ENCODE measurements around the gene PPP1CC.
A peak's percentile ranks its signal among the peaks of the same experiment; 100 is the strongest.

The PPP1CC gene

DNA sequence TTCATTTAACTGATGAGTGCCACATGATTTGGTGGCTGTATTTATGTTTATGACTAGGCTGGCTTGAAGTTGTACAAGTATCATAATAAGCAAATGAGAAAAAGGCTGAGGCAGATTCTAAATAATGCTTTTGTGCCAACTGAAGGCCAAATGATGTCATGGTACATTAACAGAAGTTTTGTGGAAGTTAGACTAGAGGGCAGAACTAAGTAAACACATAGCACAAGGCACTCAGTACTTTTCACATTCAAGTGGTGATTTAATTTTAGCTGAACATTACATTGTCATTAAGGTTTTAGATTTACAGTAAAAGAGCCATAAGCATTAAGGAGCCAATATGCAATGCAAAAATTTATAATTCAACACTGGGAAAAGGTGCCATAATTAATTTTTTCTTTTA lies 21.1 kb downstream of the PPP1CC start:
- DNase-seq: no peak

DNA sequence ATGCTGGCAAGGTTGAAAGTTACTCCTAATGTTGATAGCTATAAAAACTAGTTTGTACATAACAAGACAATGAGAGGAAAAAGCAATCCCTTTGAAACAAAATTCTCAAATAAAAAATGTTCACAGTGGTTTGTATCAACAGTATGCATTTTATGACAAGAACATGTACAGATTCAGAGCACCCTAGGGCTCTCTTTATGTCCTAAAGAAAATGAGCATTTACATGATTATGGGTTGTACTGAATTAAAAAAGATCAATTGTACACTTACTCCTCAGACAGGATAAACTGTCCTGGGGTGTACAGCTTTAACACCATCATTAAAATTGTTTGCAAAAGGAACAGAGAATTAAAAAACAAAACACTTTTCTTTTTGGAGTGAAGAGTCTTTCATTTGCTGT lies 22.2 kb downstream of the PPP1CC start:
- no peak for DNase-seq

DNA sequence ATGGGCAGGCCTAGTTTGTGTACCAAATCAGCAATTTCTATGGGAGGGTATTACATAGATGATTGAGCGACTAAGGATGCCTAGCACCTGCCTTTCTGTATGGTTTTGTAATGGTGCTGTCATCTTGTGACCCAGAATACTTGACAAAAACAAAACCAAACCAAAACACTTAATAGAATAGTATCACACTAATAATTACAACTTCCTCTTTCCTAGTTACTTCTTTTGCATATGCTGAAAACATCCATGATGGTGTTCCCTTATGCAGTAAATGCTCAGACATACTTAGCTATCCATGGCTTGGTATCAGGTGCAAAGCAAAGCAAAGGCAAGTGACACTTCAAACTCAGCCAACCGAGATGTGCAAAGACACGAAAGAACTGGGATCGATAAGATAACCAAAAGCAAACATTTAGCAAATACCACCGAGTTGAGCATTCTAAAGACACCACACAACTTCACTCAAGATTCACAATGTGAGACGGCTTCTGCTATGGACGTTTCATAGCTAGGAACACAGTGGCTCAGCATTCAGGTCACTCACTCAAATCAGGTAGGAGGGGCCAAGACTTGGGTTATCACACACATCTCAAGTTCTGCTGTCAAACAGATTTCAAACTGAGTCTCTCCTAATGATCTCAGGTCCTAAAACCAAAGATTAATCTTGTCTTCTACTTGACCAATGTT lies 24.3 kb downstream of the PPP1CC start:
- DNase-seq: no peak

DNA sequence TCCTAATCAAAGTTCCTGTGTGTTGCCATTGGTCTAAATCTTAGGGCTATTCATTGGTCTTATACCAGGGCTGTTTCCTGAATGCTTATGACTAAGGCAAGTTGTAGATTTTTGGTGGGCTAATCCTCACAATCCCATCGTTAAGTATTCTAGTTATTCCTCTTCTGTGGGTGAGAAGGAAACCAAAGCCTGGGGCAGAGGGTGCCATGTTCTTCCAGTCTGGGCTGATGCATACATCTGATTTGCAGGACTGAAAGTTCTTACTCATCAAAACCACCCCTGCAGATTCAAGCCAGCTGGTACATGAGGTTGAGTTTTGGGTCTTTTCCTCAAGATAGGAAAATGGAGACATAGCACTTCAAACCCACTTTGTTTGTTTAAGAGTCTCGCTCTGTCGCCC lies 25.7 kb downstream of the PPP1CC start:
- DNase-seq: no peak

DNA sequence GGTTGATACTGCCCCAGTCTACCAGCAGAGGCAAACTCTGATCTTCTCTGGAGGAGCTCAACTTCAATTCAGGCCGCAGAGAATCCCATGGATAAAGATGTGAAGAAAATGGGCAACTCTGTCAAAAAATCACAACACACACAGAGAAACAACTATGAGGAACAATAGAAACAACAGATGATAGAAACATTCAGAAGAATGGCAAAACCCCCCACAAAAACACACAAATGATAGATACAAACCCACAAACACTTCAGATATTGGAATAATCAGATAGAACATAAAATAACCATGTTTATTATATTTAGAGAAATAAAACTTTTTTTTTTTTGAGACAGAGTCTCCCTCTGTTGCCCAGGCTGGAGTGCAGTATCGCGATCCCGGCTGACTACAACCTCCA lies 33.8 kb downstream of the PPP1CC start:
- no peak for DNase-seq

DNA sequence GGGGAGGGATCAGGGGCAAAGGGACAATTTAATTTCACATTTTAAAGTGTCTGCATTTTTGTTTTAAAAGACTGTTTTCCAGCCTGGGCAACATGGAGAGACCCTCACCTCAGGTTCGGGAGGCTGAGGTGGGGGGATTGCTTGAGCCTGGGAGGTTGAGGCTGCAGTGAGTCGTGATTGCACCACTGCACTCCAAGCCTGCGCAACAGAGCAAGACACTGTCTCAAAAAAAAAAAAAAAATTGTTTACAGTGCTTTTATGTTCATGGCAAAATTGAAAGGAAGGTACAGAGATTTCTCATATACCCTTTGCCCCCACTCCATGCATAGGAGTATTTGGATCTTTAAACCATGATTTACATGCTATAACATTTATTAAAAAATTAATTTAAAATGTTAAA lies 37.4 kb downstream of the PPP1CC start:
- no peak for DNase-seq

DNA sequence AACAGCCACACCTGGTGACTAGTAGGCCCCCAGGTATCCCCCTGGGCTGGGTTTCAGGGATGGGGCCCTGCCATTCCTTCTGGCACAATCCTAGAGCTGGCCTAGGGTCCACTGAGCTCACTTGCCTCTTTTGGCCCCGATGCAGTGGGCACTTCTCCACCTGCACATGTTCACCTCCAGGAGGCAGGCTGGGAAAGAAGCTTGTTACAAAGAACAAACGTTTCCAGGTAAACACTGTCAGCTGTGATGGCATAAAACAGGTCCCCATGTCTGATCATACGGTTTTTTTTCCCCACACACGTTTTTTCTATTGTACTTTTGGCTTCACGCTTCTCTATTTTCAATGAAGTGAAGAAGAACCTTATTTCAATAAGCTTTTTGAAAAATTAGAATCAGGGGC lies 37.9 kb downstream of the PPP1CC start:
- DNase-seq: no peak

DNA sequence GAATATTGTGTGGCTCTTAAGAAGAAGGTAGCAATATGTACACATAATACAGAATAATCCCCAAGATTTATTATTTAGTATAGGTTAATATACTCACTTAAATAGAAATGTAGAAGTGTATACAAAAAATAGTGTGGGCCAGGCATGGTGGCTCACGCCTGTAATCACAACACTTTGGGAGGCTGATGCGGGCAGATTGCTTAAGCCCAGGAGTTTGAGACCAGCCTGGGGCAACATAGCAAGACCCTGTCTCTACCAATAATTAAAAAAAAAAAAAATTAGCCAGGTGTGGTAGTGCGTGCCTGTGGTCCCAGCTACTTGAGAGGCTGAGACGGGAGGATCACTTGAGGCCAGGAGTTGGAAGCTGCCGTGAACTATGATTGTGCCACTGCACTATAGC lies 38.5 kb downstream of the PPP1CC start:
- no peak for DNase-seq

DNA sequence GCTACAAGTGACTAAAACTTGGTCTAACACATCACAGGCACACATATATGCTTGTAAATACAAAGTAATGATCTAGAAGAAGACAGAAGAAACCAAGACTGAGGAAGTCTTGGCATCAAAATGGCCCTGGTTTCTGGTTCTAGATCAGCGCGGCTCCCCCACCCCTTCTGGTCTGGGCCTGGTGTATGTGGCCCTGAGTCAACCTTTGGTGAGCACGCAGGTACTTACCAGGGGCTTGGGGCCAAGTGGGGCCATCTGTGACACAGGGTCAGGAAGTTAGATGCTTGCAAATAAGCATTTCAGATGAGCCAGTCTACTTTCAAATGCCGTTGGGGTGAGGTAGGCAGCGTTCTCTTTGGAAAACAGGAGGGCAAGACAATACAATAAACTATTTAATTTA lies 40.6 kb downstream of the PPP1CC start:
- DNase-seq: no peak

DNA sequence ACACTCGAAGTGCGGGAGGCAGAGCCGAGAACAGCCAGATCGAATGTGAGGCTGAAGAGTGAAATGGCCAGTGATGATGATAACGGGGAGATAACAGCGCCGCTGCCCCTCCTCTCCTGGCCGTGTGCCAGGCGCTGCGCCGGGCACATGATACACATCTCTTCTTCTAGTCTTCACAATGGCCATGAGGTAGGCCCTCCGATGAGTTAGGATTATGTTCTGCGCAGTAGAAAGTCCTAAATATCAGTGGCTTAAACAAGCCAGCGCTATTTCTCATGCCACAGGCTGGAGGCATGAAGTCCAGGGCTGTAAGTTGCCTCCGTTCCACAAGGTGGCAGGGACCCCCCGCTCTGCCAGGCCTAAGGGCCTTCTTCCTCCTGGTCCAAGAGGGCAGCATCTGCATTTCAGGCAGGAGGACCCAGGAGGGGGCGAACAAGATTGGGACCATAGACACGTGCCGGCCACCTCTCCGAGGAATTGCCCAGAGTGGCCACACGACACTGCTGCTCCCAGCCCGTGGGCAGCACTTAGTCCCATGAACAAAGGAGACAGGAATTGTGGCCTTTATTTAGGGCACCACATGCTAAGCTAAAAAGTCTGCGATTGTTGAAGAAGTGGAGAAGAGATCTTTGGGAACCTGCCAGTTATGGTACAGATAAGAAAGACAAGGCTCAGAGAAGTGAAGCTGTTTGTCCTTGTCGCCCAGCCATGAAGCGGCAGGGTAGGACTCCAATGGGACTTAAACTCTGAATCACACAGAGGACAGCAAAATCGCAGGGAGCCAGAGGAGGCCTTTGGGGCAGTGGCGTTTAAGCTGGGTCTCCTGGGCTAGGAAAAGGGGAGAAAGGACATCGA lies 42.9 kb downstream of the PPP1CC start:
- DNase-seq: no peak

DNA sequence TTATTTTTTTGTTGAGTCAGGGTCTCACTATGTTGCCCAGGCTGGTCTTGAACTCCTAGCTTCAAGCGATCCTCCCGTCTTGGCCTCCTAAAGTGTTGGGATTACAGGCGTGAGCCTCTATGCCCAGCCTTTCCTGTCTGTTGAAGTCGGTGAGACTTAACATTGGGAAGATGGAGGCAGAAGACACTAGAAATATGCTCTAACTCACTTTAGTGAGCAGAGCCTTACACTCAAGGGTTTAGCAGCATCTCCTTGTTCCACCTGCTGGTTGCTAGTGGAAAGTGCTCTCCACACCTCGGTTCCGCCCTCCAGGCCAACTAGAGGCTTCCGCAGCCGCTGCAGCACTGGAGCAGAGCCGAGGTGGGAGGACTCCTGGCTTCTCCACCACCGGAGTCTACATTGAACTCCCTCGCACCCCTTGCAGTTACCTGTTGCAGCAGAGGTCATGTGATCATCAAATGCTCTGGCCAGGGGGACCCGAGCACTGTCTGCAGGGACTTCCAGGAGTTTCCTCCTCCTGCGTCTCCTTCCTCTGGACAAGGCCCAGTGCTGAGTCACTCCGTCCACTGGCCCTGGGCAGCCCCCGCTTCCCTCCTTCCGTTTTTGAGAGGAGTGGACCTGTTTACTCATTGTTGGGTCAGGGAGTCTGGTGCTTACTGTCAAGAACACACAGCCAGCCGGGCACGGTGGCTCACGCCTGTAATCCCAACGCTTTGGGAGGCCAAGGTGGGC lies 44.4 kb downstream of the PPP1CC start:
- no peak for DNase-seq

DNA sequence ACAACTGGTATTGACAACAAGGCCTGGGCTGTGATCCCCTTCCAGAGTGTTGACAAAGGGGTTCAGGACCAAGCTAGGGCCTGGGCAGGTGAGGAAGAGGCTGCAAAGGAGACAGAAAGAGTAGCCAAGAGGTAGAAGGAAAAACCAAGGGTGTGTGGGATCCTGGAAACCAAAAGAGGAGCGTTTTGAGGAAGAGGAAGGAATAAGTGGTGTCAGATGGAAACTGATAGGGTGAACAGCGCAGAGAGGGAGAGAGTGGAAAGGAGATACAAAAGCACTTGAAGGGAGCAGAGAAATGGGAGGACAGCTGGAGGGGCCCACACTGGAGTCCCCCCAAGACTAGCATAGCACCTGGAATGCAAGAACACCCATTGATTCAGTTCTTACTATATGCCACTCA lies 45.5 kb downstream of the PPP1CC start:
- no peak for DNase-seq

DNA sequence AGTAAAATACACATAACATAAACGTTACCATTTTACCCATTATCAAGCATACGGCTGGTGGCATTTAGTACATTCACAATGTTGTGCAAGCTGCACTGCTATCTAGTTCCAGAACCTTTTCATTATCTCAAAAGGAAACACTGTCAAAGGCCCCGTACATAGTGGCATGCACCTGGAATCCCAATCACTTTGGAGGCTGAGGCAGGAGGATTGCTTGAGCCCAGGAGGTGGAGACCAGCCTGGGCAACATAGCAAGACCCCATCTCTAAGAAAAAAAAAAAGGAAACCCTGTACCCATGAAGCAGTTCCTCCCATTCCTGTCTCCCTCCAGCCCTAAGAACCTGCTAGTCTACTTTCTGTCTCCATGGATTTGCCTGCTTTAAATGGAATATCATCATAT lies 46.4 kb downstream of the PPP1CC start:
- no peak for DNase-seq

DNA sequence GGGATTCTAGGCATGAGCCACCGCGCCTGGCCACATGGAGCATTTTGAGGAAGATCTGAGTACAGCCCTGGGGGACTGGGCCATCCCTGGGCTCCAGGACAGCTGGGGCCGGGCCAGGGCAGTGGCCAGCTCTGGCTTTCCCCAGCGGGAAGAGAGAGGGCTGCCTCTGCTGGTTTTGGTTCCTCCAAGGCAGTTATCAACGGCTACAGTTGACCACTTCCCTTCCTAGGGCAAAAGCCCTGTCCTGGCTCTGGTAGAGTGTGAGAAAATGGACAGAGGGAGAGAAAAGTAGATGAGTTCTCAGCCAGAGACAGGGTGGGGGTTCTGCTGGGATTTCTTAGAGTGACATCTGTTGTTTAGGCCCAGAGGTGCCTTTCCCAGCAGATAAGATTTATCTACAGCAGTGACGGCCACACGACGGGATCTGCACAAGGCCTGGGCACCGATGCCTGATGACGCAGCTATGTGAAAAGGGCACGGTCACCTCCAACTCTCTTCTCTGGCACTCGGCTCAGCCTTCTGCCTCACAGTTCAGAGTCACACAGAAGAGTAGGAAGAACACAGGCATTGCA lies 48.3 kb downstream of the PPP1CC start:
- DNase-seq: no peak

DNA sequence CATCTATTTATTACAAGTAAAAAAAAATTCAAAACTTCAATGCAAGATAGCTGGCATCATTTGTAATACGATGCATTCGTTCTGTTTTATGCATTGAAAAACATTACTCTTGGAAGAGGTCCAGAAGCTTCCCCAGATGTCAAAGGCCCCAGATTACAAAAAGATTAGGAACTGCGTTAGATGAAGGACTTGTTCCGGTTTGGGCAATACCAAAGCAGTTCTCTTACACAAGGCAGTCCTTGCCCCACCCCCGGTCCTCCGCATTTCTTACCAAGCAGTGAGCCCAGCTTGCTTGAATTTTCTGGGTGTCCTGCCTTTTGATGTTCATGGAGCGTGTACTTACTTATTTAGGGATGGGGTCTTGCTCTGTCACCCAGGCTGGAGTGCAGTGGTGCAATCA lies 49.0 kb downstream of the PPP1CC start:
- peak; percentile 81 for DNase-seq

DNA sequence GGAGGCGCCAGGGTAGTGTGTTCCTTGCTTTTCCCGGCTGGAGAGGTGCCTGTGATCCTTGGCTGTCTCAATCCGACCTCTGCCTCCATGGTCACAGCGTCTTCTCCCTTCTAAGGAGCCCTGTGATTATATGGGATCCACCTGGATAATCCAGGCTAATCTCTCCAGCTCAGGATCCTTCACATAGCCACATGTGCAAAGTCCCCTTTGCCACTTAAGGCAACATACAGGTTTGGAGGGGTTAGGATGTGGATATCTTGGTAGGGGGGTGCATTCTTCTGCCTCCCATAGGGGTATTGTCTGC lies 52.6 kb downstream of the PPP1CC start:
- DNase-seq: no peak

DNA sequence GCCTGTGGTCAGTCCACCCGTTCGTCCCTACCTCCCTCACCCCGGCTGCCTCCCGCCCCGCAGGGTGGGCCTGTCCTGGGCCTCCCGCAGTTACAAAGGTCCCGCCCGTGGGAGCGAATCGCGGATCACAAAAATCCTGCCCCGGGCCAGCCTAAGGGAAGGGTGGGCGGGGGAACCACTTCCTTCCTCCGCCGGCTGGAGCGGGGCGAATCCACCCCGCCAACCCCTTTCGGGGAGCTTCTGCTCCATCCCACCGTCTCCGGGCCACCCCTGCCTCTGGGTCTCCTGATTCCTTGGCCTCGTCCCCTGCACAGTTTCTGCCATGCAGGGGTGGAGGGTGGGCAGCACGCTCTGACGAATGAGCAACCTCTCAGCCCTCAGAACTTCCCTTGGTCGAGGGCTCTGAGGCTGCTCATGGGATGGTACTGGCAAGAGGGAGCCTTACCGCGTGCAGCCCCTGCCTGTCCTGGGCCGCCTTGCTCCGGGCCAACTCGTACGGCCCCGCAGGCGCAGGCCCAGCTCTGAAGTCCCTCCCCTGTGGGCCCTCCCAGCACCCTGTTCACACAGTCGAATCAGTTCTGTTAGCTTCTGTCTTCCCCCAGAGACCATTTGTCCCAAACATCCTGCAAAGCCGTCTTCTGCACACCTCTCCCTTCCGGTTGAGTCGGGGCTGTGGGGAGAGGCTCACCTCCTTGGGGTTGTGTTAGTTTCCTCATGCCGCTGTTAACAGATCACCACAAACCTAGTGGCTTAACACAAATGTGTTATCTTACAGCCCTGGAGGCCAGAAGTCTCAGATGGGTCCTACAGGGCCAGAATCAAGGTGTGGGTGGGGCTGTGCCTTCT lies 53.2 kb downstream of the PPP1CC start:
- no peak for DNase-seq

DNA sequence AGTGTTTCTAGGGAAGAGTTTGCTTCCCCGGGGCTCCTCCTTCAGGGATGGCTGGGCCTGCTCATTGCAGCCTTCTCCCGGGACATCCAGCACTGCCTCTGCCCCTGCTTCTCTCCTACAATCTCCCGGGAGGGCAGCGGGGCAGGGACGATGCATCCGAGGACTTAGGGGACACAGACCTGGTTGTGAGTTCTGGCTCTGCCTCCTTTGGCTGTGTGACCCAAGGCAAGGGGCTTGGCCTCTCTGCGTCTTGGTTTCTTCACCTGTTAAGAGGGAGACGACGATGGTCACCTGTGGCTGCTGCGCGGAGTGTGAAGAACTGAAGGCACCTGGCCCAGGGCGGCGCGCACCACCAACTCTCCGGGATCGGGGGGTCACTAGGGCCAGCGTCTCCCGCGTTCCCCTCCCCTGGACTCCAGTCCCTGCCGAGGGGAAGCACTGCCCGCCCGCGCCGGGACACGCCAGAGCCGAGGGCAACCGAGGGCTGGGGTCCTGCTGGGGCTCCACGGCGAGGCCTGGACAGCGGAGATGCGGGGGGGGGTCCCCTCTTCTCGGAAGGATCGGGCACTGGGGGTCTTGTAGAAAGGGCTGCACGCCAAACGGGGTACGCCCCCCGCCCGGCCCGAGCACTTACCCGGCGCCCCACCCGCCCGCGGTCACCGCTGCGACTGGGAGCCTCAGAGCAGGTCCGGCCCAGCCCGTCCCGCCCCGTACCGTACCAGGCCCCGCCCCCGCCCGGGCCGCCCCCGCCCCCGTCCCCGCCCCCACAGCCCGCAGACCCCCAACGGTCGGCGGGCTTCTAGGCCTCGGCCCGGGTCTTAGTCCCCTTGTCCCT lies 54.0 kb downstream of the PPP1CC start, which contains the start of gene HVCN1:
HVCN1 (minus strand) TSS at position 670 of the 835 bp plus-strand sequence. CDS start 5,870 bp downstream, outside the sequence.
- no peak for DNase-seq

DNA sequence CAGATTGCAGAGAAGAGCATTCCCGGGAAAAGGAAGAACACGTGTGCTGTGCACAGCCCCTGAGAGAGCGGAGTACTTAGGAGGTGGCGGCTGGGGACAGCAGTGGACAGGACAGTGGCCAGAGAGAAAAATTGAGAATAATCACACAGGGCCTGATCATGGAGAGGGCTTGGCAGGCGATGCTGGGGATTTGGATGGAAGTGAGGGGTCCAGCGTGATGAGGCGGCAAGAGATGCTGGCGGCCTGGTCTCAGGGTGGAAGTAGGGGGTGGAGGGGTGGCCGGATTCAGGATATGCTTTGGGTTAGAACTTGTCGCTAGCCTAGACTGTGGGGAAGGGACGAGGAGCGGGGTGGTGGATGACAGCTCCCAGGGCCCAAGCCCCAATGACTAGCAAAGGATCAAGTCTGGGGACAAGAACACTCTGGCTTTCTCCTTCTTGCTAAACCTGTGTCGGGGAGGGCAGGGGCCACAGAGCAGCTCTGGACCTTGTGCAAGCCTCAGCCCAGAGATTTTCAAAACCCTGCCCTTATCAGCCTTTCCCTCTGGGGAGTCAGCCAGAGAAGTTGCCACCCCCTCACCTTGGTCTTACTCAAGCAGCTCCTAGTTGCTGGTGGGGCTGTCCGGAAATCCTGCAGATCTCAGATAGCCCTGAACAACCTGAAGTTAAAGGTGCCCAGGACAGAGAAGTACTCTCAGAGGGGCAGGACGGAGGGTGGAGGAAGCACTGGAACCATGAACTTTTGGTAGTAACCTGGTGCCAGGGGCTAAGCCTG lies 55.1 kb downstream of the PPP1CC start:
- no peak for DNase-seq

DNA sequence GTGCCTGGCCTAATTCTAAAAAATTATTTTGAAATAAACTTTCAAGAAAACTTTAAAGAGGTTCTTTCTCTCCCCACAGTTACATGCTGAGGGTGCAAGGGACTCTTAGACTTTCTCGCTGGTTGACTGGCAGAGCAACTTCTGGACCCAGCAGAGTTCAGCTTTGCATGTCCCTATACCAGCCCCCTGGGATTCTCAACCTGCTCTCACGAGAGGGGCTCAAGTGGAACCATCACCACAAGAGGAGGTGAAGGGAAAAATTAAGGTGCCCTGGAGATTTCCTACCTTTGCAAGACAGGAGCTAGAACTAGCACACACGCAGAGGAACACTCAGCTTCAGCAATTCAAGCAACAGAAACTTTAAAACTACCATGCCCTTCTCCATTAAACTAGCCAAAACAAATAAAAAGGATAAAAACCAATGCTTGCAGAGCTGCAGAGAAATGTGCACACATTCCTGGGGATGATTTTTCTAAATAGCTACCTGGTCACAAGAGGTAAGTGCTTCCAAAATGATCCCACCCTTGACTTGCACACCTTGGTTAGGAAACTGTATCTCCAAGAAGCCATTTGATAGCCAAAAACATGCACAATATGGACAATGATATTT lies 56.3 kb downstream of the PPP1CC start:
- no peak for DNase-seq
